HG03469 (cell line): ENCODE measurements around the gene TOR1A.

Source experiments
- ATAC-seq: cut with Tn5 transposase; IDR thresholded peaks from one replicate; pipeline ENCODE4 v1.9.1; 2021; ENCODE audit warnings: mild to moderate bottlenecking, moderate library complexity, moderate number of reproducible peaks; ENCODE audit not compliant: unreplicated experiment

Gene TOR1A

GRCh38 chr9:129853614-129854013, 29.7 kb upstream of the TOR1A start:
- ATAC-seq: no peak

GRCh38 chr9:129852579-129852978, 28.6 kb upstream of the TOR1A start:
- ATAC-seq: no peak

- ATAC-seq: no peak
Observed at GRCh38 chr9:129851821-129852220, 27.9 kb upstream of the TOR1A start.

- no peak for ATAC-seq
Observed at GRCh38 chr9:129850821-129851550, 27.1 kb upstream of the TOR1A start.

- no peak for ATAC-seq
Observed at GRCh38 chr9:129849901-129850300, 26.0 kb upstream of the TOR1A start.

- no peak for ATAC-seq
Observed at GRCh38 chr9:129848712-129849441, 24.9 kb upstream of the TOR1A start.

GRCh38 chr9:129845373-129845772, 21.4 kb upstream of the TOR1A start:
- ATAC-seq: no peak

- no peak for ATAC-seq
Observed at GRCh38 chr9:129841071-129841470, 17.1 kb upstream of the TOR1A start.

- ATAC-seq: no peak
Observed at GRCh38 chr9:129840034-129840433, 16.1 kb upstream of the TOR1A start.

GRCh38 chr9:129839324-129840023, 15.5 kb upstream of the TOR1A start:
- ATAC-seq: no peak

GRCh38 chr9:129838707-129839259, 14.8 kb upstream of the TOR1A start:
- no peak for ATAC-seq

- ATAC-seq: no peak
Observed at GRCh38 chr9:129836311-129837007, 12.5 kb upstream of the TOR1A start.

GRCh38 chr9:129835860-129836223, 11.9 kb upstream of the TOR1A start:
- no peak for ATAC-seq

GRCh38 chr9:129835128-129835859, 11.4 kb upstream of the TOR1A start, which contains the start of the genes C9orf78 and USP20:
Gene C9orf78, minus strand, starts transcription at chr9:129835275. Its CDS starts 54 bp downstream, at chr9:129835221.
Gene USP20, plus strand, starts transcription at chr9:129835458. Its CDS starts 17,098 bp downstream, at chr9:129852556.
- ATAC-seq: peak; percentile 75

- ATAC-seq: peak; percentile 3
Observed at GRCh38 chr9:129834489-129835127, 10.7 kb upstream of the TOR1A start.

GRCh38 chr9:129832982-129833381, 9.0 kb upstream of the TOR1A start:
- no peak for ATAC-seq

GRCh38 chr9:129828969-129829368, 5.0 kb upstream of the TOR1A start:
- ATAC-seq: no peak

GRCh38 chr9:129828051-129828450, 4.1 kb upstream of the TOR1A start:
- ATAC-seq: no peak

- ATAC-seq: no peak
Observed at GRCh38 chr9:129826759-129827158, 2.8 kb upstream of the TOR1A start.

- ATAC-seq: no peak
Observed at GRCh38 chr9:129826344-129826743, 2.4 kb upstream of the TOR1A start.
